Kidney (tissue), 14 donors: ENCODE measurements around the gene PARP9. TPM values are rescaled to one million over a fixed set of nuclear protein-coding genes. Genes with fewer than 3 reads are reported as not detected.

Source experiments
- DNase-seq, 5 donors: peaks; one replicate each; pipeline ENCODE4 v3.0.0-alpha.2; 2013 to 2020
- FAIRE-seq: peaks from 2 replicates; lab custom pipeline; 2012; peaks lifted over from hg19 to GRCh38; lab: Jason Lieb, UNC
- H3K27ac ChIP-seq, 2 donors: one replicate each; pipeline ENCODE4 v1.7.0; 2013; ENCODE audit warnings: low read depth in 2 of 2, low read length in 2 of 2, inconsistent platforms in 1 of 2
- H3K27me3 ChIP-seq: one replicate; pipeline ENCODE4 v1.7.1; 2013; ENCODE audit warnings: low read length, inconsistent platforms; ENCODE audit not compliant: control insufficient read depth, insufficient read depth
- H3K36me3 ChIP-seq, 3 donors: one replicate each; pipeline versions ENCODE4 v1.7.0 to v1.7.1; 2013; ENCODE audit warnings: low read length in 3 of 3, control low read depth in 1 of 3, inconsistent platforms in 1 of 3; ENCODE audit not compliant: insufficient read depth in 3 of 3, control insufficient read depth in 2 of 3
- H3K4me1 ChIP-seq, 3 donors: one replicate each; pipeline versions ENCODE4 v1.7.0 to v1.7.1; 2013; ENCODE audit warnings: low read length in 3 of 3, inconsistent platforms in 1 of 3, low read depth in 1 of 3; ENCODE audit not compliant: control insufficient read depth in 2 of 3, insufficient read depth in 2 of 3
- H3K4me3 ChIP-seq, 3 donors: one replicate each; pipeline versions ENCODE4 v1.7.0 to v1.8.1; 2013; ENCODE audit warnings: low read length in 3 of 3, control low read depth in 1 of 3, inconsistent platforms in 1 of 3
- H3K9ac ChIP-seq, 3 donors: one replicate each; pipeline versions ENCODE4 v1.7.0 to v1.7.1; 2013; ENCODE audit warnings: low read length in 3 of 3, control low read depth in 1 of 3, inconsistent platforms in 1 of 3
- H3K9me3 ChIP-seq, 3 donors: one replicate each; pipeline versions ENCODE4 v1.7.0 to v1.7.1; 2013; ENCODE audit warnings: low read length in 3 of 3, control low read depth in 1 of 3, inconsistent platforms in 1 of 3; ENCODE audit not compliant: control insufficient read depth in 2 of 3, insufficient read depth in 1 of 3
- CTCF ChIP-seq: IDR thresholded peaks from 3 replicates; pipeline ENCODE4 v1.5.1; 2012; ENCODE audit warnings: mild to moderate bottlenecking, moderate library complexity, borderline replicate concordance; ENCODE audit not compliant: insufficient read depth; ENCODE audit errors: extremely low read depth
- intact Hi-C: fragments of 100-400 bp; cut with DNase I; formaldehyde crosslinking; loops from one replicate; pipeline ENCODE4 v1.11.1; 2022
- polyA plus RNA-seq: library from polyadenylated mRNA; stranded (reverse); fragments of 350-450 nt; fragmentation: Illumina TruSeq; extraction: RNeasy Lipid Tissue Mini Kit (QIAGEN cat#74804); gene quantifications from one replicate; pipeline ENCODE4 v1.2.3, GENCODE V29; 2014; ENCODE audit warnings: low read depth, low replicate concordance; ENCODE audit not compliant: insufficient read depth
- total RNA-seq: library from RNA; stranded (reverse); fragmentation: NEBNext Ultra II Directional; extraction: Animal tissue kit (Norgen Biotek cat#: 25700); gene quantifications from one replicate; pipeline ENCODE4 v1.2.1, GENCODE V29; 2021
- donor health status: control.
- donor health status: control.
- donor health status: control.
- donor health status: control.
- donor health status: control.
- donor health status: DM: yes; HTN: yes; CAD: no.
- donor health status: Normal renal cell carcinoma (clear cell type).

The PARP9 gene
- total and polyA plus RNA-seq, 2 donors from 2014 or later = 27.8 to 54.0 TPM

- H3K36me3 ChIP-seq = no peaks in the 10 kb centered on the region
- no peaks in the 10 kb centered on the region for H3K27me3 ChIP-seq
- H3K4me3 ChIP-seq = no peak overlapping the region
- intact Hi-C loops = no loop called here
- FAIRE-seq = no peak
- no peak for DNase-seq
- no peaks in the 10 kb centered on the region for H3K9me3 ChIP-seq
- no peaks in the 10 kb centered on the region for H3K4me1 ChIP-seq
- H3K9ac ChIP-seq = no peak overlapping the region
- no peak for TF ChIP-seq CTCF
- H3K27ac ChIP-seq = no peak overlapping the region
Measured at GRCh38 chr3:122608916-122609315, 44.8 kb upstream of the PARP9 start.

GRCh38 chr3:122606330-122606729, 42.2 kb upstream of the PARP9 start:
- Histone ChIP-seq H3K36me3 (no peaks in the 10 kb centered on the region), H3K9me3 (no peaks in the 10 kb centered on the region), H3K9ac (no peak overlapping the region), H3K27ac (no peak overlapping the region), H3K27me3 (no peaks in the 10 kb centered on the region), H3K4me3 (no peak overlapping the region), H3K4me1 (no peaks in the 10 kb centered on the region)
- intact Hi-C loops = no loop called here
- FAIRE-seq (no peak), DNase-seq (no peak)
- no peak for TF ChIP-seq CTCF

GRCh38 chr3:122603056-122603455, 39.0 kb upstream of the PARP9 start:
- Histone ChIP-seq H3K4me3 (no peak overlapping the region), H3K27me3 (no peaks in the 10 kb centered on the region), H3K27ac (no peak overlapping the region), H3K9me3 (no peaks in the 10 kb centered on the region), H3K4me1 (no peaks in the 10 kb centered on the region), H3K9ac (no peak overlapping the region), H3K36me3 (no peaks in the 10 kb centered on the region)
- DNase-seq (no peak), FAIRE-seq (no peak)
- no peak for TF ChIP-seq CTCF
- intact Hi-C loops = no loop called here
